Measurements from ENCODE around the gene CEP128. TPM values are rescaled to one million over a fixed set of nuclear protein-coding genes. Genes with fewer than 3 reads are reported as not detected.

Gene CEP128
- polyA plus RNA-seq, 1 experiment, result 1.9 TPM

GRCh38 chr14:80638620-80639515, 302.7 kb downstream of the CEP128 start:
- H3K36me3 ChIP-seq (ENCODE audit: control insufficient read depth, insufficient read depth, low read length), result no peaks in the 10 kb centered on the region
- CTCF ChIA-PET, result interaction anchor here (0.6 to 1.1 kb wide), 2 partner anchors 146 to 357 kb away, joined by 3 read pairs; no protein-coding TSS in a partner anchor
- H3K4me3 ChIP-seq (ENCODE audit: low read depth, low read length), result no peak overlapping the region
- TF ChIP-seq CTCF (IDR thresholded peaks at IDR 0.05; ENCODE audit: insufficient read depth, low read depth, low read length), result no peak
- peak; percentile 49 for DNase-seq (ENCODE audit: low read depth)
- H3K27me3 ChIP-seq (ENCODE audit: control insufficient read depth, insufficient read depth, low read length), result no peaks in the 10 kb centered on the region
- POLR2A ChIA-PET, result interaction anchor here (0.5 to 1.0 kb wide), 2 partner anchors 323 to 1671 kb away, joined by 5 to 8 read pairs; no protein-coding TSS in a partner anchor

- DNase-seq (ENCODE audit: low read depth), result peak; percentile 38
- ChIA-PET POLR2A (interaction anchor here (0.5 to 1.0 kb wide), 2 partner anchors 322 to 1670 kb away, joined by 5 to 8 read pairs; no protein-coding TSS in a partner anchor), CTCF (no interaction called here)
- H3K4me3 ChIP-seq (ENCODE audit: low read depth, low read length), result no peak overlapping the region
- no peaks in the 10 kb centered on the region for H3K36me3 ChIP-seq (ENCODE audit: control insufficient read depth, insufficient read depth, low read length)
- H3K27me3 ChIP-seq (ENCODE audit: control insufficient read depth, insufficient read depth, low read length), result no peaks in the 10 kb centered on the region
- no peak for TF ChIP-seq CTCF (IDR thresholded peaks at IDR 0.05; ENCODE audit: insufficient read depth, low read depth, low read length)
Measured at GRCh38 chr14:80637756-80638619, 303.6 kb downstream of the CEP128 start.

- CTCF ChIA-PET, result interaction anchor here (0.9 to 1.8 kb wide), 4 partner anchors 149 to 430 kb away, joined by 3 to 5 read pairs (median 4); no protein-coding TSS in a partner anchor
- H3K36me3 ChIP-seq (ENCODE audit: control insufficient read depth, insufficient read depth, low read length), result no peaks in the 10 kb centered on the region
- peak; percentile 29; the same call in 1 of the 2 replicates for TF ChIP-seq CTCF (IDR thresholded peaks at IDR 0.05; ENCODE audit: insufficient read depth, low read depth, low read length)
- POLR2A ChIA-PET, result interaction anchor here (0.7 kb wide), 1 partner anchor 208 kb away, joined by 3 read pairs; no protein-coding TSS in a partner anchor
- DNase-seq (ENCODE audit: low read depth), result no peak
- no peaks in the 10 kb centered on the region for H3K27me3 ChIP-seq (ENCODE audit: control insufficient read depth, insufficient read depth, low read length)
- no peak overlapping the region for H3K4me3 ChIP-seq (ENCODE audit: low read depth, low read length)
Measured at GRCh38 chr14:80636071-80636470, 305.5 kb downstream of the CEP128 start.

- DNase-seq (ENCODE audit: low read depth), result no peak
- POLR2A ChIA-PET, result no interaction called here
- no peak overlapping the region for H3K4me3 ChIP-seq (ENCODE audit: low read depth, low read length)
- CTCF ChIA-PET, result no interaction called here
- no peaks in the 10 kb centered on the region for H3K36me3 ChIP-seq (ENCODE audit: control insufficient read depth, insufficient read depth, low read length)
- TF ChIP-seq CTCF (IDR thresholded peaks at IDR 0.05; ENCODE audit: insufficient read depth, low read depth, low read length), result no peak
- H3K27me3 ChIP-seq (ENCODE audit: control insufficient read depth, insufficient read depth, low read length), result no peaks in the 10 kb centered on the region
Measured at GRCh38 chr14:80634106-80634758, 307.3 kb downstream of the CEP128 start.

Data from BJ (cell line).